IMR-90 (cell line): Measurements from ENCODE around the gene DCC.

ENCODE experiments used
- BHLHE40 ChIP-seq: fragments of 150-350 bp; IDR thresholded peaks from 2 replicates; pipeline ENCODE4 v1.6.1; 2016; ENCODE audit warnings: mild to moderate bottlenecking, low read depth, low read length
- CTCF ChIP-seq: conservative IDR thresholded peaks from 2 replicates; pipeline ENCODE4 v1.5.1; 2012; ENCODE audit warnings: mild to moderate bottlenecking, low read depth, low read length, improper control_type of control experiment
- ELK1 ChIP-seq: fragments of 150-350 bp; IDR thresholded peaks from 2 replicates; pipeline ENCODE4 v1.6.1; 2016; ENCODE audit warnings: low read depth, mild to moderate bottlenecking, low read length, moderate library complexity, borderline replicate concordance
- POLR2A ChIP-seq: IDR thresholded peaks from 2 replicates; pipeline ENCODE4 v1.6.1; 2012; ENCODE audit warnings: mild to moderate bottlenecking, low read depth, low read length
- RAD21 ChIP-seq: IDR thresholded peaks from 2 replicates; pipeline ENCODE4 v1.6.1; 2012; ENCODE audit warnings: low read length, improper control_type of control experiment
- SMC3 ChIP-seq: fragments of 150-350 bp; IDR thresholded peaks from 2 replicates; pipeline ENCODE4 v1.6.1; 2016; ENCODE audit warnings: low read depth, mild to moderate bottlenecking, antibody characterized with exemption, low read length, moderate library complexity

DNA sequence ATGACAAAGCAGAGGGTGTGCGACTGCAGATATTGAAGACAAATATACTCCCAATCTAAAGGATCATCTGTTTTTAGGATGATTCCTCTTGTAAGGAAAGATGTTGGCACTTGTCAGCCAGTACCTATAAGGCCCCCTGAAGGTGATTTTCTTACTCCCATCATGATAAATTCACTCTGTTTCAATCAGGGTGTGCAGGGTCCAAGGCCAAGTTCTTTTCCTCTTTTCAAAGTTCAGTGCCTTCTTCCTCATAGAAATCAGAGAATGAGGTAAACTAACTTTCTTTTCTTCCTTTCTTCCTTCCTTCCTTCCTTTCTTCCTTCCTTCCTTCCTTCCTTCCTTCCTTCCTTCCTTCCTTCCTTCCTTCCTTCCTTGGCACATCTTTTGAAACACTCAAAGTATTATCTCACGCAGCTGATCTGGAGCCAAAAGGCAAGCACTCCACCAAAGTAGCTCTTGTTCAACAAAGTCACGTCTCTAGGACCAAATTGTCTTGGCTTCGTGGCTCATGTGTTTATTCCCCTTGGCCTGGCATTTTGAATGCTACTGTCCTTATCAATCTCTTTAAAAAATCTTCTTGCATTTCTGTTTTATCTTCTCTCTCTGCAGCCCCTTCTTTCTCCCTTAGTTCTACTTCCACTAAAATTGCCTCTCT is 87.7 kb downstream of the DCC start:
- TF ChIP-seq CTCF (no peak), POLR2A (no peak), ELK1 (no peak), RAD21 (no peak), SMC3 (no peak), BHLHE40 (no peak)
